ENCODE results near the gene CDKN2B. TPM values are rescaled to one million over a fixed set of nuclear protein-coding genes. Genes with fewer than 3 reads are reported as not detected.
A peak's percentile ranks its signal among the peaks of the same experiment; 100 is the strongest.

The CDKN2B gene
- total and polyA plus RNA-seq, 2 of the 13 experiments (the other 11 are each of a cell fraction or from before 2014, with no cell fraction given) = 1.4 to 1.5 TPM

GRCh38 chr9:22031655-22032411 lies 22.7 kb upstream of the CDKN2B start:
- Histone ChIP-seq H3K79me2 (ENCODE audit: insufficient read depth, low read length) (no peaks in the 10 kb centered on the region), H3K27ac (ENCODE audit: extremely low read length, insufficient read depth, low read length) (no peak overlapping the region), H3K4me2 (ENCODE audit: low read depth, low read length) (no peak overlapping the region), H4K20me1 (ENCODE audit: insufficient read depth, low read length) (no peaks in the 10 kb centered on the region), H3K9me3 (ENCODE audit: low read length) (no peaks in the 10 kb centered on the region), H3K27me3 (ENCODE audit: control insufficient read depth in 1 of 2, insufficient read depth in 2 of 2, low read length in 2 of 2) (no peaks in the 10 kb centered on the region; a peak in 1 of 5 replicates), H3K9ac (ENCODE audit: insufficient read depth, low read depth, low read length) (no peak overlapping the region), H3K4me1 (ENCODE audit: insufficient read depth, low read length) (peaks cover 6% of the 10 kb centered on the region; the same call in 1 of the 2 replicates), H2AFZ (ENCODE audit: low read length) (no peak overlapping the region), H3K4me3 (replicated peaks in 1 of 3; ENCODE audit: insufficient read depth in 1 of 3, low read depth in 2 of 3, low read length in 3 of 3) (no peak overlapping the region), H3K36me3 (replicated peaks in 1 of 2; ENCODE audit: control insufficient read depth in 1 of 2, insufficient read depth in 2 of 2, low read length in 2 of 2) (no peaks in the 10 kb centered on the region)
- TF ChIP-seq NCOA2 (CRISPR knock-in tag; IDR thresholded peaks at IDR 0.05) (no peak), CCDC6 (CRISPR knock-in tag; IDR thresholded peaks at IDR 0.05) (no peak)
- FAIRE-seq (no peak), ATAC-seq (no peak), DNase-seq (ENCODE audit: low spot score) (no peak)
- BruUV-seq (replicated peaks) = no TSS peak
- intact Hi-C loops (cut with micrococcal nuclease; ENCODE audit: unreplicated experiment) (no loop called here), in situ Hi-C loops (cut with HindIII; ENCODE audit: extremely low pct_ligation_motif_present, low pct_unique_long_range_greater_than_20kb) (loop anchor here (10.0 kb wide), 1 partner anchor 217 kb away; no protein-coding TSS in a partner anchor)
- ChIA-PET POLR2A (no interaction called here), CTCF (ENCODE audit: low intra/inter-chr PET ratio, low total read pairs) (no interaction called here)
- 21% methylated on average over 4 of the region's 4 CpGs for WGBS (ENCODE audit: low lambda C conversion rate)

- H3K36me3 ChIP-seq (replicated peaks in 1 of 2; ENCODE audit: control insufficient read depth in 1 of 2, insufficient read depth in 2 of 2, low read length in 2 of 2) = no peaks in the 10 kb centered on the region
- no peak overlapping the region for H3K4me2 ChIP-seq (ENCODE audit: low read depth, low read length)
- intact Hi-C loops (cut with micrococcal nuclease; ENCODE audit: unreplicated experiment) (no loop called here), in situ Hi-C loops (cut with HindIII; ENCODE audit: extremely low pct_ligation_motif_present, low pct_unique_long_range_greater_than_20kb) (loop anchor here (10.0 kb wide), 1 partner anchor 215 kb away; no protein-coding TSS in a partner anchor)
- ATAC-seq (no peak; the same call in 2 of the 3 replicates), FAIRE-seq (no peak), DNase-seq (ENCODE audit: low spot score) (peak; percentile 54)
- POLR2A ChIA-PET = interaction anchor here (1.6 kb wide), 1 partner anchor 21 kb away, joined by 4 read pairs; the partner anchor contains the start of gene CDKN2B
- peaks cover 6% of the 10 kb centered on the region; the same call in 1 of the 2 replicates for H3K4me1 ChIP-seq (ENCODE audit: insufficient read depth, low read length)
- BruUV-seq (replicated peaks) = no TSS peak
- WGBS (ENCODE audit: low lambda C conversion rate) = 0% methylated on average over 1 of the region's 1 CpG
- no peak overlapping the region for H3K9ac ChIP-seq (ENCODE audit: insufficient read depth, low read depth, low read length)
- H2AFZ ChIP-seq (ENCODE audit: low read length) = no peak overlapping the region
- no peaks in the 10 kb centered on the region for H3K79me2 ChIP-seq (ENCODE audit: insufficient read depth, low read length)
- H4K20me1 ChIP-seq (ENCODE audit: insufficient read depth, low read length) = no peaks in the 10 kb centered on the region
- H3K27me3 ChIP-seq (ENCODE audit: control insufficient read depth in 1 of 2, insufficient read depth in 2 of 2, low read length in 2 of 2) = peaks cover 0 to 3% of the 10 kb centered on the region in 2 experiments; a peak in 2 of 5 replicates
- CTCF ChIA-PET (ENCODE audit: low intra/inter-chr PET ratio, low total read pairs) = no interaction called here
- no peak overlapping the region for H3K4me3 ChIP-seq (replicated peaks in 1 of 3; ENCODE audit: insufficient read depth in 1 of 3, low read depth in 2 of 3, low read length in 3 of 3)
- no peak overlapping the region for H3K27ac ChIP-seq (ENCODE audit: extremely low read length, insufficient read depth, low read length)
- no peaks in the 10 kb centered on the region for H3K9me3 ChIP-seq (ENCODE audit: low read length)
- no peak for TF ChIP-seq MBNL3 (CRISPR knock-in tag; conservative IDR thresholded peaks at IDR 0.05)
- TF ChIP-seq KLF6 (CRISPR knock-in tag; IDR thresholded peaks at IDR 0.05) = no peak
- TF ChIP-seq ZNF772 (CRISPR knock-in tag; IDR thresholded peaks at IDR 0.05) = no peak
- TF ChIP-seq ZNF253 (CRISPR knock-in tag; IDR thresholded peaks at IDR 0.05; ENCODE audit: borderline replicate concordance) = no peak
- TF ChIP-seq CEBPG (CRISPR knock-in tag; IDR thresholded peaks at IDR 0.05) = 0 out of 2 replicates have a peak, but pooled peaks have one; percentile 17
- peak; percentile 63; the same call in 1 of the 2 replicates for TF ChIP-seq FOSL1 (CRISPR knock-in tag; IDR thresholded peaks at IDR 0.05; ENCODE audit: borderline replicate concordance)
- no peak for TF ChIP-seq BCL3 (CRISPR knock-in tag; IDR thresholded peaks at IDR 0.05)
- no peak for TF ChIP-seq KDM4B (CRISPR knock-in tag; IDR thresholded peaks at IDR 0.05)
- peak; percentile 14; the same call in 1 of the 2 replicates for TF ChIP-seq AHDC1 (CRISPR knock-in tag; IDR thresholded peaks at IDR 0.05; ENCODE audit: borderline replicate concordance)
Measured at GRCh38 chr9:22030101-22030598, 21.0 kb upstream of the CDKN2B start.
